ENCODE data around the gene NID1.
"Not testable (repeated sequence)": the region's sequence is repeated elsewhere in the genome, so short reads cannot be mapped to it uniquely, and the experiment has no call there.

The NID1 gene

GRCh38 chr1:236021424-236022135, 43.3 kb downstream of the NID1 start:
- no peak for DNase-seq

DNA sequence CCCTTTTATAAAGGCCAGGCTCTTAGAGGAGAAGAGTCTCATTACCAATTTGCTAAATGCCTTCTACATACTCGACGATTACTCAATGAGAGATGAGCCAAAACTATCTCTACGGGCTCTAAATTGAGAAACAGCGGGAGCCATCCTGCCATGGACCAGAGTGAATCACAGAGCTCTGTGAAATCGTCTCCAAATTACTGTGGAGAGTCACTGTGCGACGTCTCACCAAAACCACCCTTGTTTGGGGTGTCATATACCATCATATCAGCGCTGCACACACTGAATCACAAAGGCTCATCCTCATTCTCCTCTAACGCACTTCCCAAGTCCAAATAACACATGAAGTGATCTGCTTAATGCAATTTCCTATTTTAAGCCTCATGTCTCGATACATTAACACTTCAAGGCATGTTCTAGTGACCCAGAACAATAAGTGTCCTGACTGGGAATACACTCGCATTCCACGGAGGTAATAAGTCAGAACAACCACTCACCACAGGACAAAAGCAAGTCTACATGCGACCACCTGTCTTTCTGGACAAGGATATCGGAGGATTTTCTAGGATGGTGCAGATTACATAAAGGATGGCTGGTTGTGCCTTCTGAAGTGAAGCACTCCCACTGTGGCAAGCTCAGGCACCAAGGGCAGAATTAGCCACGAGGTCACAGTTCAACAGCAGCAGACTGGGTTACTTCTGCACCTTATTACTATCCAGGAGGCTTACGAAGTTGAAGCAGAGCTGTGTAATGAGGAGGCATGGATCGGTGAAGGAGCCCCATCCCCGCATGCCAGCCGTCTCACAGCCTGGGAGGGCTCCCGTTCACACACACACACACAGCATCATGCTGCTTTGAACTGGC, 44.3 kb downstream of the NID1 start:
- DNase-seq = no peak

DNA sequence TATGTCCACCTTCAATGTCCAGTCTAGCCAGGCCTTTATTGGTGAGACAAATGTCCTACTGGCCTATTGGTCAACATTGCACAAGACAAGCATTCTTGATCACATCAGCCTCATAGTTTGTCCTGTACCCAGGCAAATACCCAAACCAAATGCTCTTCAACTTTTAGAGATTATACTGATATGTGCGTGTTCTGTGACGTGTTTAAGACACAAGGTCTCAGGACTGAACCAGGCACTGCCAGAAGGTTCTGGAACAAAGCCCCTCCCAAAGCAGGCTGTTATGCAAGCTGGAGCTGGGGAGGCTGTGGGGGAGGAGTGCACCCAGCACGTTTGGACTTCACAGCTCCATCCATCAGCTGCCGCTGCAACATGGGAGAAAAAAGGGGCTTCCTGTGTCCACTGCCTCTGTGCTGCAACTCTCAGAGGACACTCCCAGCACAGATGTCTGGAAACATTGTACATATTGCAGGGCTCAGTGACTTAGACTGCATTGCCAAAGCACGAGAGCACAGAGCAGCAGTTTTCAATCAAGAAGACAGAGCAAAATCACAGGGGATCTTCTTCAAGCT, 45.9 kb downstream of the NID1 start:
- DNase-seq = no peak

DNA sequence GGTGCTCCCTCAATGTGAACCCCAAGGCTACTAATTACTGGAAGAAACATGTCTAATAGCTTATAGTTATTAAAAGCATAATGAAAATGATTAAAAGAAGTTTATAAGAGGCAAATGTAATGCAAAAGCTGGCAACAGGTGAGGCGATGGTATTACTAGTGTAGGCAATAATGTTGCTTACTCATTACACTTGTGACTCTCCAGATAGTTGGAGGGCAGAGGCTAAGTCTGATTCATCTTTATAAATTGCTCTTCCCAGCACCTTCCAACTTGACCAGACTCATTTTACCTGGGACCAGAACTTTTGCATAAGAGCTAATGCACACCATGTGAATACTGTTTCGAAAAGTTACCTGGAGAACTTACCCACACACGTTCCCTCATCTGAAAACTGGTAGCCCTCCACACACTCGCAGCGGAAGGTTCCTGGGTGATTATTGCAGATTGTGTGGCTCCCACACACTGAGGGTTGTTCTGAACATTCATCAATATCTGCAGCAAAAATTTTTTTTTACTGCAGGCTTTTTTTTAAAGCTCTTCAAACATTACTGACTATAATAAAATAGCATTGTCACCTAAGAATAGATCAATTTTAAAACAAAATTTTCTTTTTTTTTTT, 48.0 kb downstream of the NID1 start:
- DNase-seq = no peak

GRCh38 chr1:236016083-236016482, 48.8 kb downstream of the NID1 start:
- DNase-seq = no peak

DNA sequence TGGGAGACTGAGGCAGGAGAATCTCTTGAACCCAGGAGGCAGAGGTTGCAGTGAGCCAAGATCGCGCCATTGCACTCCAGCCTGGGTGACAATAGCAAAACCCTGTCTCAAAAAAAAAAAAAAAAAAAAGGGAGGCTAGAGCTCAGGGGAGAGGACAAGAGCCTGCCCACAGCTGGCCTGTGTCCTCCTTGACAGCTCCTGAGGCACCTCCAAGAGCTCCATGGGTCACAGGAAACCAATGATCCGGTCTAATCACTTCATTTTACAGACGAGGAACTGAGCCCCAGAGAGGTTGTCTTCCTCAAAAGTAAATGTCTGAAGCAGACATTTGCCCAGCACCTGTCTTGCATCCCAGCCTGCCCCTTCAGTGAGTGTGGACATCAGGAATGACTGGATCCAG, 49.4 kb downstream of the NID1 start:
- no peak for DNase-seq

- no peak for DNase-seq
Measured at GRCh38 chr1:236013330-236013729, 51.6 kb downstream of the NID1 start.

DNA sequence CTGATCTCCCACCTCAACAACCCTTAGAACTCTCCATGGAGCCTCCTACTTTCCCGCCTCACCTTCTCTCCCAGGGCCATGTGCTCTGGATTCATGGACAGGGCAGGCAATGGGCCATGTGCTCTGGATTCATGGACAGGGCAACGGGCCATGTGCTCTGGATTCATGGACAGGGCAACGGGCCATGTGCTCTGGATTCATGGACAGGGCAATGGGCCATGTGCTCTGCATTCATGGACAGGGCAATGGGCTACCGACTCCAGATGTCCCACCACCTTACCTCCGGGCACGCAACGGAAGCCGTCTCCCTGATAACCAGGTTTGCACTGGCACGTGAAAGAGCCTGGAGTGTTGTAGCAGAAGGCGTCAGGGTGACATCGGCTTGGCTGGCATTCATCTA, 53.2 kb downstream of the NID1 start:
- DNase-seq = no peak

- DNase-seq = no peak
Measured at GRCh38 chr1:236010443-236010842, 54.4 kb downstream of the NID1 start.

DNA sequence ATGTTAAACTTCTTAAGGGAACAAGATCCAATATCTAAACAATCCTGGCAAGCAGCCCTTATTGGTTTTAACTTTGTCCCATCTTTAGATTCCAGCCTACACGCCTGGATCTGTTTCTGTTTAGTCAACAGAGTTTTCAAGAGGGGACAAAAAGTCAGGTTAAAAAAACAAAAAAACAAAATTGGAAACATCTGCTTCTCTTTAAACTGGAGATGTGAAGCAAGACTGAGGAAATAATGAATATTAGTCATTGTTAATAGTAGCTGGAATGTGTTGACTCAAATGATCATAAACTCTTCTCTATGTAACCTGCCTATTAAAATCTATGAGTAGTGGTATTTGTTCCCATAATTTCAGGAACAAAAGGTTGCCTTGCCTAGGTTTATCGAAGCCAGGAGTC, 55.0 kb downstream of the NID1 start:
- DNase-seq = no peak

DNA sequence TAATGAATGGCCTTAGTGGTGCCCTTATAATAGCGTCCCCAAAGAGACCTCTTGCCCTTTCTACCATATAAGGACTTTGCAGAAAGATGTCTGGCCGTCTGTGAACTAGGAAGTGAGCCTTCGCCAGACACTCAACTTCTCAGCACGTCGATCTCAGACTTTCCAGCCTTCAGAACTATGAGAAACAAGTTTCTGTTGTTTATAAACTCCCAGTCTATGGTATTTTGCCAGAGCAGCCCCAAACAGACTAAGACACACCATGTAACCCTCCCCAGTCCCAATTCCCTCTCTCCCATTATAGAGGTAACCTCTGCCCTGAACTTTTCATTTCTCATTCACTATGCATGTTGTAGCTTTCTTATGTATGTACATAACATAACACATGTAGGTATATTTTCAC, 55.7 kb downstream of the NID1 start:
- DNase-seq = no peak

GRCh38 chr1:236007781-236008180, 57.1 kb downstream of the NID1 start:
- no peak for DNase-seq

DNA sequence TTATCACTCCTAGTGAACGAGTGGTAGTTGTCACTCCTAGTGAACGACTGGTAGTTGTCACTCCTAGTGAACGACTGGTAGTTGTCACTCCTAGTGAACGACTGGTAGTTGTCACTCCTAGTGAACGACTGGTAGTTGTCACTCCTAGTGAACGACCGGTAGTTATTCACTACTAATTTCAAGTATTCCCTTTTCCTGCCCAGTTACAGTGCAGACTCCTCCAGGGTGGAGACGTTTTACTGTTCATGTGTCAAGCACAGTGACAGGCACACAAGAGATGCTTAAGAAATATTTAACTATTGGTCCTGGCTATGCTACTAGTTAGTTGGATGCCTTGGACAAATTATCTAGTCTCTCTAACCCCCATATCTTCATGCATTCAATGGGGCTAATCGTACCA, 61.8 kb downstream of the NID1 start:
- DNase-seq = not testable (repeated sequence)

DNA sequence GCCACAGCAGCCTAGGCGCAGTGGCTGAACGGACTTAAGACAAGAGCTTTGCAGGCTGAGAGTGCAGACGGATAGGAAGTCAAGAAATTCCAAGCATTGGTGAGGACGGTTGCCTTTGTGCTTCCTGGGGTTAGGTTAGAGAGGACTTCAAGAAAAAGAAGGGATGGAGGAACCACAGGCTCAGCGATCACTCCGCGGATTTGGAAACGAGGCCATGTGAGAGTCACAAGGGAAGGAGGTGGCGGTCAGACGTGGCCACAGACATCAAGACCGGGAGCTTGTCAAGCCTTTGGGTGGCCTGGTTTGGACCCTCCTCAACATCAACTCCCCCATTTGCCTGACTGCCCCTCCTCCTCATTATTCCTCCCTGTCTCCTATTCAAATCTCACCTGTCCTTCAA, 62.3 kb downstream of the NID1 start:
- DNase-seq = no peak

DNA sequence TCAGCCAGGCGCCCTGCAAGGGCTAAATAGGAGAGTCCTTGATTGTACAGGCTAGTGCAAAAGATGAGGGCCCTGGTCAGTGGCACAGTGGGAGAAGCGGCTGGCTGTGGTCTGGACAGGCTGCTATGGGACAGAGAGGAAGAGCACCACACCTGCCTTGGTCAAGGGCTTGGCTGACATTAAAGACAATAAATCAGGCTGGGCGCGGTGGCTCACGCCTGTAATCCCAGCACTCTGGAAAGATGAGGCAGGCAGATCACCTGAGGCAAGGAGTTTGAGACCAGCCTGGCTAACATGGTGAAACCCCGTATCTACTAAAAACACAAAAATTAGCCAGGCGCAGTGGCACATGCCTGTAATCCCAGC, 62.9 kb downstream of the NID1 start:
- no peak for DNase-seq

- DNase-seq = no peak
Measured at GRCh38 chr1:236000781-236001180, 64.1 kb downstream of the NID1 start.

DNA sequence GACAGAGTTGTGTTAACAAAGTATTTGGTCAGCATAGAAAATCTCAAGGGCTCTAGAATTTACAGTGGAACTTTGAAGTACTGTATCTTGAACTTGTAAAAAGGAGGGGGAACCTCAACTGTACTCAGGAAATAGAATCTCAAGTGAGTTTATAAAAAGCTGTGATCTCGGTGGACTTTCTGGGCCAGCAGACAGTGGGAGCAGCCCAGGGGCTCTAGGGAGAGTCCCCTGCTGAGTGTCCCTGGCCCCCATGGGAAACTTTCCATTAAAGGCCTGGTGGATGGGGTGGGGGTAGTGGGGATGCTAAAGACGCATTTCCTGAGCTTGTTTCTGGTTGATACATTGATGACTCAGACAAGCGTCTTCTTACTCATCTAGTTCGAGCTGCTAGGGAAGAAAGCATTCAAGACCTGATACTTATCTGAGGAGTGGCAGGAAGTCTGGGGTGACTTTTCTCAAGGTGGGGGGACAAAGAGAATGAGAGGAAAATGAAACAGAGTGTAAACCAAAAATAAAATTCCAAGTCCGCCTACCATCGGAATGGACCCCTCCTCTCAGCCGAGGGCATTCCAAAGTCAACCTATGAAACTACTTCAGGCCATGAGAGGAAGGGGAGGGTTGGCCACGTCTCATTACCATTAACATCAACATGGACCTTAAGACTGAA, 65.5 kb downstream of the NID1 start:
- no peak for DNase-seq

DNA sequence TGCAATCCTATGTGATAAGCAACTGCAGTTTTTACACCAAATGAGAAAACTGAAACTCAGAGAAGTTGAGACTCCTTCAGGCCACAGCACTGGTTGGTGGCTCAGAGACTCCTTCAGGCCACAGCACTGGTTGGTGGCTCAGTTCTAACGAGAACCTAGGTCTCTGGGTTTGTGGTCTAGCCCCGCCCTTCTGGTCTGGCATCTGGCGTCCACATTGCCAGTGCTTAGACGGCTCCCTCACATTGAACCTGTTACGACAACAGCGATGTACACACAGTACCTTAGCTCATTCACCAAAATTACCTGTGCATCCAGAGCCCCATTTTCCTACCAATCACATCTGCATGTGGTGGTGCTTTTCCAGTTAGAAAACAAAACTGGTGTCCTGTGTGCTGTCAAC, 66.1 kb downstream of the NID1 start:
- peak; percentile 23 for DNase-seq

GRCh38 chr1:235997931-235998330, 67.0 kb downstream of the NID1 start:
- no peak for DNase-seq

DNA sequence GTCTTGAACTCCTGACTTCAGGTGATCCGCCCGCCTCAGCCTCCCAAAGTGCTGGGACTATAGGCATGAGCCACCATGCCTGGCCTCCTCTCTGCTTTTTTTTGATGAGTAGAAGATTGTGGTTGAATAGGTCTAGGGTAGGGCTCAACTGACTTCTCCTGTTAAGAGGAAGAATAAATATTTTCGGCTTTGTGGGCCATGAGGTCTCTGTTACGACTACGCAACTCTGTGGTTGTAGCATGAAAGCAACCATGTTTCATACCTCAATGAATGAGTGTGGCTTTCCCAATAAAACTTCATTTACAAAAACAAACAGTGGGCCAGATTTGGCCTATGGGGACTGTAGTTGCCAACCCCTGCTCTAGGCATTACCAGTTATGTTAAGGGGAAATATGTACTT, 67.8 kb downstream of the NID1 start:
- no peak for DNase-seq

- DNase-seq = peak; percentile 85
Measured at GRCh38 chr1:235996048-235996785, 68.7 kb downstream of the NID1 start.

- no peak for DNase-seq
Measured at GRCh38 chr1:235995511-235995910, 69.4 kb downstream of the NID1 start.

All from RPMI8226 (cell line).